K562 (cell line): Measurements from ENCODE around the gene SCUBE2. TPM values are rescaled to one million over a fixed set of nuclear protein-coding genes. Genes with fewer than 3 reads are reported as not detected.

Source experiments
- ATAC-seq: fragments of 200-7000 bp; cut with Tn5 transposase; 3 replicates; pipeline ENCODE4 v1.9.1; 2020; ENCODE audit warnings: moderate library complexity
- BruUV-seq: library from RNA; stranded (reverse); fragments of 400-500 nt; replicated peaks from 2 replicates; lab custom pipeline; 2021; lab: Mats Ljungman, UMichigan
- CTCF ChIA-PET: fragments of 300-600 bp; formaldehyde crosslinking; extraction: SDS; loops from one replicate; lab custom pipeline; 2021; ENCODE audit warnings: low intra/inter-chr PET ratio; lab: Yijun Ruan, JAX
- POLR2A ChIA-PET: fragments of 300-600, 350-650 bp; sonication (Branson Sonifier 250); formaldehyde crosslinking; extraction: SDS; loops from one replicate; lab custom pipeline; 2021; ENCODE audit warnings: antibody characterized with exemption, inconsistent platforms; lab: Yijun Ruan, JAX
- DNase-seq, 4 experiments: peaks; one replicate each; pipeline versions ENCODE4 v3.0.0 to v3.0.0-alpha.2; 2011 to 2018; ENCODE audit warnings: low spot score in 3 of 4, mixed read lengths in 3 of 4; ENCODE audit errors: extremely low read depth in 1 of 4
- FAIRE-seq: peaks from 2 replicates; lab custom pipeline; 2011; peaks lifted over from hg19 to GRCh38; lab: Jason Lieb, UNC
- H2AFZ ChIP-seq: 2 replicates; pipeline ENCODE4 v1.6.0; 2011; ENCODE audit warnings: low read depth, low read length, control low read depth, inconsistent platforms
- H3K27ac ChIP-seq: fragments of 200-600 bp; 3 replicates; pipeline ENCODE4 v1.8.0; 2011; ENCODE audit warnings: low read depth, mild to moderate bottlenecking, control low read depth, inconsistent platforms, low read length, moderate library complexity, mixed read lengths; ENCODE audit errors: extremely low read depth
- H3K27me3 ChIP-seq, 2 experiments: fragments of 300-600 bp in 1 of 2; 2 replicates in 1 of 2; 3 replicates in 1 of 2; pipeline versions ENCODE4 v1.6.0 to v1.8.0; 2011; ENCODE audit warnings: inconsistent platforms in 2 of 2, low read length in 2 of 2, mild to moderate bottlenecking in 1 of 2, mixed read lengths in 1 of 2, moderate library complexity in 1 of 2; ENCODE audit not compliant: control insufficient read depth in 2 of 2, insufficient read depth in 2 of 2
- H3K36me3 ChIP-seq: fragments of 300-600 bp; 3 replicates; pipeline ENCODE4 v1.8.0; 2011; ENCODE audit warnings: mild to moderate bottlenecking, low read length, inconsistent platforms; ENCODE audit not compliant: control insufficient read depth, insufficient read depth
- H3K4me1 ChIP-seq, 2 experiments: fragments of 200-600 bp in 1 of 2; replicated peaks in 1 of 2; 2 replicates in 1 of 2; 3 replicates in 1 of 2; pipeline versions ENCODE4 v1.5.1 to v1.8.0; 2011; ENCODE audit warnings: inconsistent platforms in 2 of 2, low read length in 2 of 2, mild to moderate bottlenecking in 1 of 2, mixed read lengths in 1 of 2, moderate library complexity in 1 of 2; ENCODE audit not compliant: control insufficient read depth in 2 of 2, insufficient read depth in 2 of 2
- H3K4me2 ChIP-seq: 2 replicates; pipeline ENCODE4 v1.6.1; 2011; ENCODE audit warnings: low read length, control low read depth, inconsistent platforms, mixed read lengths; ENCODE audit not compliant: insufficient read depth
- H3K4me3 ChIP-seq: fragments of 200-600 bp; sonication (generic), shearing (Covaris generic); 2 replicates; pipeline ENCODE4 v1.5.1; 2016; ENCODE audit warnings: control low read depth, inconsistent platforms
- H3K79me2 ChIP-seq: fragments of 200-600 bp; 3 replicates; pipeline ENCODE4 v1.8.0; 2011; ENCODE audit warnings: low read length, inconsistent platforms; ENCODE audit not compliant: control insufficient read depth, insufficient read depth
- H3K9ac ChIP-seq, 2 experiments: 2 replicates each; pipeline versions ENCODE4 v1.6.0 to v1.6.1; 2011; ENCODE audit warnings: low read depth in 2 of 2, low read length in 2 of 2, control low read depth in 1 of 2, inconsistent platforms in 1 of 2, mild to moderate bottlenecking in 1 of 2, mixed read lengths in 1 of 2; ENCODE audit not compliant: insufficient read depth in 1 of 2
- H3K9me1 ChIP-seq: one replicate; pipeline ENCODE4 v1.6.0; 2011; ENCODE audit warnings: inconsistent platforms, mild to moderate bottlenecking, low read length, moderate library complexity; ENCODE audit not compliant: control insufficient read depth, insufficient read depth
- H3K9me3 ChIP-seq: replicated peaks from 2 replicates; pipeline ENCODE4 v1.5.1; 2011; ENCODE audit warnings: low read depth, low read length, inconsistent platforms; ENCODE audit not compliant: control insufficient read depth, insufficient read depth
- H4K20me1 ChIP-seq: replicated peaks from 2 replicates; pipeline ENCODE4 v1.6.1; 2011; ENCODE audit warnings: low read length, inconsistent platforms, mixed read lengths; ENCODE audit not compliant: control insufficient read depth, insufficient read depth
- BRCA1 ChIP-seq, 2 experiments: fragments of 450-650 bp in 1 of 2; sonication (generic) in 1 of 2; formaldehyde crosslinking in 1 of 2; IDR thresholded peaks; 2 replicates each; pipeline versions ENCODE4 v1.5.0 to v1.6.1; 2017 to 2020; ENCODE audit warnings: mild to moderate bottlenecking in 1 of 2, missing genetic modification reagents in 1 of 2
- E2F4 ChIP-seq: sonication (generic); formaldehyde crosslinking; IDR thresholded peaks from 2 replicates; pipeline ENCODE4 v1.8.0; 2022; ENCODE audit warnings: mild to moderate bottlenecking, low read depth, missing genetic modification reagents
- HDAC1 ChIP-seq, 2 experiments: fragments of 450-650 bp; IDR thresholded peaks; 2 replicates each; pipeline ENCODE4 v1.6.1; 2016 to 2017; ENCODE audit warnings: inconsistent platforms in 1 of 2, mild to moderate bottlenecking in 1 of 2, moderate library complexity in 1 of 2
- IRF9 ChIP-seq: fragments of 450-650 bp; IDR thresholded peaks from 2 replicates; pipeline ENCODE4 v1.6.1; 2016; ENCODE audit warnings: missing biosample characterization, missing genetic modification characterization
- KAT2B ChIP-seq: IDR thresholded peaks from one replicate; pipeline ENCODE4 v1.6.1; 2012; ENCODE audit warnings: low read depth, mild to moderate bottlenecking, control low read depth, inconsistent platforms, low read length, moderate library complexity
- MYC ChIP-seq, 2 experiments: fragments of 250-450 bp in 1 of 2; sonication (Bioruptor Pico) in 1 of 2; IDR thresholded peaks; 2 replicates each; pipeline versions ENCODE4 v1.5.1 to v1.6.1; 2012 to 2021; ENCODE audit warnings: low read depth in 2 of 2, borderline replicate concordance in 1 of 2, improper control_type of control experiment in 1 of 2, low read length in 1 of 2, mild to moderate bottlenecking in 1 of 2, moderate library complexity in 1 of 2
- POLR2A ChIP-seq: fragments of 450-650 bp; conservative IDR thresholded peaks from 2 replicates; pipeline ENCODE4 v1.6.1; 2016
- ZNF217 ChIP-seq: sonication (generic); formaldehyde crosslinking; IDR thresholded peaks from 2 replicates; pipeline ENCODE4 v1.8.0; 2022; ENCODE audit warnings: mild to moderate bottlenecking, missing genetic modification reagents
- whole genome bisulfite sequencing: fragments of 100-300 bp; shearing (Covaris generic); methylation state at CpG from one replicate; pipeline ENCODE4 v1.1.6; 2016; ENCODE audit warnings: low coverage, mixed read lengths; ENCODE audit not compliant: insufficient coverage; ENCODE audit errors: missing lambda C conversion rate; 5-methylcytosine and 5-hydroxymethylcytosine counted together
- in situ Hi-C: fragments of 300-500 bp; cut with MboI; formaldehyde crosslinking; loops from 4 replicates; pipeline ENCODE4 v1.15.0; 2018; ENCODE audit warnings: inconsistent platforms, mixed read lengths
- intact Hi-C: fragments of 100-400 bp; cut with micrococcal nuclease; formaldehyde crosslinking; loops from 2 replicates; pipeline ENCODE4 v1.14.2; 2022
- polyA plus RNA-seq, 8 experiments: library from polyadenylated mRNA; depleted of rRNA in 4 of 8; stranded (reverse) in 5 of 8; unstranded in 3 of 8; fragments of >200 nt; fragmentation: Nextera tagmentation in 2 of 8; fragmentation: Illumina TruSeq in 1 of 8; extraction: Ambion mirVana in 2 of 8; extraction: Trizol in 1 of 8; gene quantifications; 2 replicates each; pipeline versions ENCODE4 v1.2.1 to v1.2.3, GENCODE V29; 2011 to 2014; ENCODE audit warnings: inconsistent platforms in 1 of 8, missing spikeins in 1 of 8
- total RNA-seq, 7 experiments: library from RNA; depleted of rRNA in 6 of 7; stranded (reverse); fragments of >200 nt in 6 of 7; fragmentation: Illumina TruSeq in 2 of 7; extraction: Trizol in 2 of 7; gene quantifications; 2 replicates each; pipeline versions ENCODE4 v1.2.1 to v1.2.3, GENCODE V29; 2011 to 2021; ENCODE audit warnings: low replicate concordance in 1 of 7

SCUBE2 gene
- total and polyA plus RNA-seq, 9 of the 15 experiments (the other 6 are each of a cell fraction or from before 2014, with no cell fraction given): 0.06 to 0.40 (median 0.07) TPM; not detected in 6

- Histone ChIP-seq H3K4me3 (no peak overlapping the region), H3K27ac (no peak overlapping the region), H2AFZ (no peak overlapping the region), H3K4me1 (peaks cover 0 to 11% of the 10 kb centered on the region in 2 experiments; a peak in 2 of 5 replicates), H3K4me2 (no peak overlapping the region), H3K79me2 (no peaks in the 10 kb centered on the region), H3K9me3 (peaks cover 5% of the 10 kb centered on the region), H3K9ac (no peak overlapping the region), H3K27me3 (no peaks in the 10 kb centered on the region), H4K20me1 (no peaks in the 10 kb centered on the region), H3K9me1 (no peaks in the 10 kb centered on the region), H3K36me3 (no peaks in the 10 kb centered on the region)
- no peak for ATAC-seq
- TF ChIP-seq E2F4 (CRISPR knock-in tag): no peak
- no peak for TF ChIP-seq BRCA1 (IDR thresholded peaks at IDR 0.05)
- no peak for TF ChIP-seq BRCA1 (CRISPR knock-in tag; IDR thresholded peaks at IDR 0.05)
- no peak for TF ChIP-seq MYC (IDR thresholded peaks at IDR 0.05; ENCODE audit: low read depth, low read length)
- no peak for TF ChIP-seq MYC (CRISPR knock-in tag; IDR thresholded peaks at IDR 0.05; ENCODE audit: borderline replicate concordance, low read depth)
- TF ChIP-seq HDAC1 (IDR thresholded peaks at IDR 0.05): no peak
- TF ChIP-seq POLR2A: no peak
- no peak for TF ChIP-seq KAT2B
- no peak for TF ChIP-seq ZNF217
- TF ChIP-seq IRF9: no peak
- in situ Hi-C loops: no loop called here
- FAIRE-seq: no peak
- no peak for DNase-seq
- ChIA-PET POLR2A (interaction anchor here (0.8 kb wide), 1 partner anchor 9 kb away, joined by 4 read pairs; no protein-coding TSS in a partner anchor), CTCF (no interaction called here)
- no TSS peak for BruUV-seq
- WGBS: 40% methylated on average over 2 of the region's 2 CpGs
- intact Hi-C loops: no loop called here
These were observed 33.9 kb upstream of the SCUBE2 start for GRCh38 chr11:9125185-9125886.
